ENCODE results near the gene RALGDS. TPM values are rescaled to one million over a fixed set of nuclear protein-coding genes. Genes with fewer than 3 reads are reported as not detected.

Gene RALGDS
- total RNA-seq, 2 experiments from 2014 or later: 23.8 to 28.2 TPM

DNA sequence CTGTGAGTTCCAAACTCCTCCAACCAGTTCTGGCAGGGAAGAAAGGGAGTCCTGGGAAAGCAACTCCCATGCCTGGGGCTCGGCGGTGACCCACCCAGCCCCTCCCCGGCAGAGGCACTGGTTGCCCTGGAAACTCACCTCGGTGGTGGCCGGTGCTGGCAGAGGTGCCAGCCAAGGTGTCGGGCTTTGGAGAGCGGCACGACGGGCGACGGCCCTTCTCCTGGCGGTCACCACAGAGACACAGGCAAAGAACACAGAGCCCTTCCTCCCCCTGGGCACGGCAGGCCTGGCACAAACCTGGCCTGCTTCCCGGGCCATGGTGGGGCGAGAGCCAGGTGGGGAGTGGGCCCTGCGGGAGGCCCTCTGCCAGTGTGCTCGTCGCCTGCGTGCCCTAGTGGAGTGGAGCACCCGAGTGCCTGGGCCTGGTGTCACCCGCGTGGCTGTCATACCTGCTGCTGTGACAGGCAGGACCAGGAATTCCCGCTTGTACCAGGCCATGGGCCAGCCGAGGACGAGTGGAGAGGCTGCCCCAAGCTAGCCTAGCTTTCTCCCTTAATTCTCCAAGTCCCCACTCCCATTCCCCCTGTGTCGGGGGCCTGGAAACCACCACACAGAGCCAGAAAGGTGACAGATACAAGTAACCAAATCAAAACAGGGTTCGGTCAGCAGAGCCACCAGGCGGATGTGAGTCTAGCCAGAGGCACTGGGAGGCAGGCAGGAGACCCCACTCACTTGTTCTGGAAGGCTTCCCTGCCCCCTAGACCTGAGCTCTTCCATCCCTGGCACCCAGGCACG, 8.2 kb upstream of the RALGDS start:
- no peak for TF ChIP-seq EZH2phosphoT487 (IDR thresholded peaks at IDR 0.05; ENCODE audit: borderline replicate concordance, low read depth, low read length)
- TF ChIP-seq, protein P1, sequence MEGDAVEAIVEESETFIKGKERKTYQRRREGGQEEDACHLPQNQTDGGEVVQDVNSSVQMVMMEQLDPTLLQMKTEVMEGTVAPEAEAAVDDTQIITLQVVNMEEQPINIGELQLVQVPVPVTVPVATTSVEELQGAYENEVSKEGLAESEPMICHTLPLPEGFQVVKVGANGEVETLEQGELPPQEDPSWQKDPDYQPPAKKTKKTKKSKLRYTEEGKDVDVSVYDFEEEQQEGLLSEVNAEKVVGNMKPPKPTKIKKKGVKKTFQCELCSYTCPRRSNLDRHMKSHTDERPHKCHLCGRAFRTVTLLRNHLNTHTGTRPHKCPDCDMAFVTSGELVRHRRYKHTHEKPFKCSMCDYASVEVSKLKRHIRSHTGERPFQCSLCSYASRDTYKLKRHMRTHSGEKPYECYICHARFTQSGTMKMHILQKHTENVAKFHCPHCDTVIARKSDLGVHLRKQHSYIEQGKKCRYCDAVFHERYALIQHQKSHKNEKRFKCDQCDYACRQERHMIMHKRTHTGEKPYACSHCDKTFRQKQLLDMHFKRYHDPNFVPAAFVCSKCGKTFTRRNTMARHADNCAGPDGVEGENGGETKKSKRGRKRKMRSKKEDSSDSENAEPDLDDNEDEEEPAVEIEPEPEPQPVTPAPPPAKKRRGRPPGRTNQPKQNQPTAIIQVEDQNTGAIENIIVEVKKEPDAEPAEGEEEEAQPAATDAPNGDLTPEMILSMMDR (conservative IDR thresholded peaks at IDR 0.05; ENCODE audit: low read length): no peak
- H4K20me1 ChIP-seq (ENCODE audit: insufficient read depth, low read length): no peaks in the 10 kb centered on the region
- no peaks in the 10 kb centered on the region for H3K9me2 ChIP-seq (ENCODE audit: insufficient read depth, low read length)
- H3K79me2 ChIP-seq (ENCODE audit: insufficient read depth, low read depth, low read length): no peaks in the 10 kb centered on the region
- H3K9me3 ChIP-seq (ENCODE audit: low read length): no peaks in the 10 kb centered on the region
- H3K4me2 ChIP-seq (ENCODE audit: low read length): no peak overlapping the region
- no peaks in the 10 kb centered on the region for H3K36me3 ChIP-seq (ENCODE audit: insufficient read depth, low read length)
- peaks cover 23% of the 10 kb centered on the region for H3K4me1 ChIP-seq (ENCODE audit: insufficient read depth, low read length, poor library complexity, severe bottlenecking)
- no peak overlapping the region for H3K27ac ChIP-seq (ENCODE audit: low read depth, low read length, poor library complexity, severe bottlenecking)
- POLR2A ChIA-PET: no interaction called here
- H3K4me3 ChIP-seq (ENCODE audit: low read depth, low read length, poor library complexity, severe bottlenecking): no peak overlapping the region
- intact Hi-C loops (cut with micrococcal nuclease; ENCODE audit: unreplicated experiment): no loop called here
- no peak overlapping the region for H2AFZ ChIP-seq (ENCODE audit: low read length)
- no TSS peak for BruUV-seq (replicated peaks)
- DNase-seq (ENCODE audit: low spot score): no peak
- CTCF ChIA-PET (ENCODE audit: unreplicated experiment): no interaction called here

DNA sequence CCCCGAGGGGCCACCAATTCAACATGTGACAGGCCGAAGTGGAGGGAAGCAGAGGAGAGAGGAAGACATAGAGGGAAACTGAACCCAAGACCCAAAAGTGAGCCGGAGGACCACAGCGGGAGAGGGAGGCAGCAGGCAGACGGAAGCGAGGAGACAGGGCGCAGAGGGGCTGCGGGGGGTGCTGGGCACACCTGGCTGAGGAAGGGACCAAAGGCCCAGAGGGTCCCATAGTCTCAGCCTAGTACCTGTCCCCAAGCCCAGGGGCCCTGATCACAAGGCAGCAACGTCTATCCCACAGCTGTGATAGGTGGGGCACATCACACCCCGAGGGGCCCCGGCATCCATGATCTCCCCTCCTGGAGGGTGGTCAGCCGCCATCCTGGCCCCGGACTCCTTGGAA, 7.1 kb upstream of the RALGDS start:
- no peaks in the 10 kb centered on the region for H3K36me3 ChIP-seq (ENCODE audit: insufficient read depth, low read length)
- peaks cover 15% of the 10 kb centered on the region for H3K4me1 ChIP-seq (ENCODE audit: insufficient read depth, low read length, poor library complexity, severe bottlenecking)
- H3K4me3 ChIP-seq (ENCODE audit: low read depth, low read length, poor library complexity, severe bottlenecking): no peak overlapping the region
- POLR2A ChIA-PET: no interaction called here
- TF ChIP-seq, protein P1 (conservative IDR thresholded peaks at IDR 0.05; ENCODE audit: low read length): no peak
- DNase-seq (ENCODE audit: low spot score): no peak
- H3K9me3 ChIP-seq (ENCODE audit: low read length): no peaks in the 10 kb centered on the region
- H3K79me2 ChIP-seq (ENCODE audit: insufficient read depth, low read depth, low read length): no peaks in the 10 kb centered on the region
- H4K20me1 ChIP-seq (ENCODE audit: insufficient read depth, low read length): no peaks in the 10 kb centered on the region
- H3K27ac ChIP-seq (ENCODE audit: low read depth, low read length, poor library complexity, severe bottlenecking): no peak overlapping the region
- intact Hi-C loops (cut with micrococcal nuclease; ENCODE audit: unreplicated experiment): no loop called here
- CTCF ChIA-PET (ENCODE audit: unreplicated experiment): no interaction called here
- no peaks in the 10 kb centered on the region for H3K9me2 ChIP-seq (ENCODE audit: insufficient read depth, low read length)
- H3K4me2 ChIP-seq (ENCODE audit: low read length): no peak overlapping the region
- H2AFZ ChIP-seq (ENCODE audit: low read length): no peak overlapping the region
- BruUV-seq (replicated peaks): no TSS peak

GRCh38 chr9:133127340-133127981, 6.4 kb upstream of the RALGDS start:
- Histone ChIP-seq H3K79me2 (ENCODE audit: insufficient read depth, low read depth, low read length) (no peaks in the 10 kb centered on the region), H3K4me2 (ENCODE audit: low read length) (no peak overlapping the region), H3K4me3 (ENCODE audit: low read depth, low read length, poor library complexity, severe bottlenecking) (no peak overlapping the region), H3K9me3 (ENCODE audit: low read length) (no peaks in the 10 kb centered on the region), H2AFZ (ENCODE audit: low read length) (no peak overlapping the region), H4K20me1 (ENCODE audit: insufficient read depth, low read length) (no peaks in the 10 kb centered on the region), H3K4me1 (ENCODE audit: insufficient read depth, low read length, poor library complexity, severe bottlenecking) (peaks cover 15% of the 10 kb centered on the region), H3K27ac (ENCODE audit: low read depth, low read length, poor library complexity, severe bottlenecking) (no peak overlapping the region), H3K9me2 (ENCODE audit: insufficient read depth, low read length) (no peaks in the 10 kb centered on the region), H3K36me3 (ENCODE audit: insufficient read depth, low read length) (no peaks in the 10 kb centered on the region)
- TF ChIP-seq, protein P1 (conservative IDR thresholded peaks at IDR 0.05; ENCODE audit: low read length): no peak
- no peak for TF ChIP-seq EZH2phosphoT487 (IDR thresholded peaks at IDR 0.05; ENCODE audit: borderline replicate concordance, low read depth, low read length)
- no TSS peak for BruUV-seq (replicated peaks)
- ChIA-PET POLR2A (no interaction called here), CTCF (ENCODE audit: unreplicated experiment) (no interaction called here)
- intact Hi-C loops (cut with micrococcal nuclease; ENCODE audit: unreplicated experiment): no loop called here
- DNase-seq (ENCODE audit: low spot score): no peak

Measured in OCI-LY7 (cell line).